NCI-H2107 treated with DMSO at 0.1 percent for 48 hours (cell line): ENCODE measurements around the gene LRP11.
"Not testable (repeated sequence)": the region's sequence is repeated elsewhere in the genome, so short reads cannot be mapped to it uniquely, and the experiment has no call there.

Experiments
- DNase-seq: peaks from one replicate; lab custom pipeline; 2025; ENCODE audit not compliant: unreplicated experiment; lab: John Stamatoyannopoulos, UW

The LRP11 gene

DNA sequence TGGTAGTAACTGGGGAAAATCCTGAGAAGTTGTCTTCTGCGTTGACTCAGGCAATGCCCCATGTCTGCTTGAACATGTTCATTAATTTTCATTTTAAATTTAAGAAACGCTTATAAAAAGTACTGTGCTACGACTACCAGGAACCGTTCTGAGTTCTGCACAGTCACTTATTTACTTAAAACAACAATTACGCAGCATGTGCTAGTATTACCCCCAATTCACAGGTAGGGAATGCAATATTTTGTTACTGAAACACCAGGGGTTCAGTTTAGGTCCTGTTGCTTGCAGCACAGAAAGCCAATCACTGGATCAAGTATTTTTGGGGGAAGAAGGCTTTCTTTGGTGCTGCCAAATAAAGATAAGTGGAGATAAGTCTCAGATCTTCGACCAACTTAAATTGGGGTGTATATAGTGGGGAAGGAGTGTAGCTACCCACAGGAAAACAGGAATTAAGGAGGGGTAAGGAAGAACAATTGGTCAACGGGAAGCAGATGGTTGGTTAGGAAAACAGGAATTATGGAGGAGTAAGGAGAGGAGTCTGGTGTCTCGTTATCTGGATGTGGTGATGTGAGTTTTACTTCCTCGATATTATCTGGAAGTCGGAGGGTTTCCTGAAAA lies 5.2 kb upstream of the LRP11 start:
- no peak for DNase-seq

DNA sequence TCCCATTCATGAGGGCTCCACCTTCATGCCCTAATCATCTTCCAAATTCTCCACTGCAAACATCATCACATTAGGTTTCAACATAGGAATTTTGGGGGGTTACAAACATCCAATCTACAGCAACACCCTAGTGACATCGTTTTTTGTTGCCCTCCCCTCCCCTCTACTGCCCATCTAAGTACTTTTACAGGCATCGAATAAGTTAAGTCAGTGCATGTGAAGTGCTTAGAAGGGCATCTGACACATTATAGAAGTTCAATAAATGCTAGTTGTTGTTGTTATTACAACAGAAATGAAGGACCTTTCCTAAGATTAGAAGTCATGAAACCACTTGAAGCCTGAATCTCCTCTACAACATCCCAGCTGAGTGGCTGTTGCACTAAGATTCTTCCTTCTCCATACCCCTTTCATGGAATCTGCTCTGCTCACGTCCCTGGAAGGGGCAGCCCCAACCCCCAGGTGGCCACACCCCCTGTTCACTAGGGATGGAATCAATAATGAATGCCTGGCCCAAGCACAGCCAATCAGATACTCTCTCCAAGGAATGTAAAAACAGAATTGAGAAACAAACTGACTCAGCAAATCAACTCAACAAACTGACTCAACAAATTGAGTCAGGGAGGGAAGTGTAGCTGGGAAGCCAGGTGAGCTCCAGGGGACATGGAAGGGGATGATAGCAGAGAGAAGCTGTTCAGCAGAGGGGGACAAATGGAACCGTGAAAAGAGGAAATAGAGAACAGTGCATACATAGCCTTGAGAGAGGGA lies 3.9 kb upstream of the LRP11 start:
- DNase-seq: no peak

GRCh38 chr6:149864578-149865535 lies 698 bp upstream of the LRP11 start:
- peak; percentile 73 for DNase-seq

DNA sequence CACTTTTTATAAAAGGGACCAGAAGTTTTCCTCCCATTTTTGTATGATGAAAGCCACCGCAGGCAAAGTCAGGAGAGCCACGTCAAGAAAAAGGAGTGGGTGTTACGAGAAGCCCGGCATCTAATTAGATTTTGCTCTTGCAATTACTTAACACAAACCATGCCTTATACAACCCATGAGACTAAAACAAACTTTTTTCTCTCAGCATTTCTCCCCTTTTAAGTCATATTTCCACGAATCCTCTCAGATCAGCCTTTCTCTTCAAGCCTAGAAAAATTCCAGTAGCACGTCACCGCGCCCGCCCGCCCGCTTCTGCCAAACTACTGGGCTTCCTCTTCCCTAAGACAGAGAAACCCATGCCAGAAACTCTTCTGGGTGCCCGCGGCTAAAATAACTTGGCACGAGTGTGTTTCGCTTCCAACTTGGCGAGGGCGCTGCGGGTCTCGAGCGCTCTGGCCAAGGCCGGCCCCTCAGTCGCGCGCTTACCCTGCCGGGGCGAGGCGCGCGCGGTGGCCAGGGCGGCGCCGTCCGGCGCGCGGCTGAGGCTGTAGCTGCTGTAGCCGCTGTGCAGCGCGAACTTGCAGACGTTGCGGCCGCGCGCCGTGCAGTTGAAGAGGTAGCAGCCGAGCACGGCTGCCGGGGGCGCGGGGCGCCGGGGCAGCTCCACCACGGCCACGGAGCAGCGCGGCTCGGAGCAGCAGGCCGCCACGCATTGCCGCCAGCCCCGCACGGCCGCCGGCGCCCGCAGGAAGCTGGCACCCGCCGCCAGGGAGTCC lies 1.0 kb downstream of the LRP11 start:
- DNase-seq: no peak

DNA sequence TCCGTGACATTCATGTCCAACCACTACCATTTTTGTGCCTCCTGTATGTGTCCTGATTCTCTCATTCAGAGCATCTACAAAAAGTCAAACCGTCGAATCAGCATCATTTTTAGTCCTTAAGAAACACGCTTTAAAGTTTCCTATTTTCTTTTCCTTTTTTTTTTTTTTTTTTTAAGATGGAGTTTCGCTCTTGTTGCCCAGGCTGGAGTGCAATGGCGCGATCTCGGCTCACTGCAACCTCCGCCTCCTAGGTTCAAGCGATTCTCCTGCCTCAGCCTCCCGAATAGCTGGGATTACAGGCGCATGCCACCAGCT lies 1.8 kb downstream of the LRP11 start:
- DNase-seq: not testable (repeated sequence)

DNA sequence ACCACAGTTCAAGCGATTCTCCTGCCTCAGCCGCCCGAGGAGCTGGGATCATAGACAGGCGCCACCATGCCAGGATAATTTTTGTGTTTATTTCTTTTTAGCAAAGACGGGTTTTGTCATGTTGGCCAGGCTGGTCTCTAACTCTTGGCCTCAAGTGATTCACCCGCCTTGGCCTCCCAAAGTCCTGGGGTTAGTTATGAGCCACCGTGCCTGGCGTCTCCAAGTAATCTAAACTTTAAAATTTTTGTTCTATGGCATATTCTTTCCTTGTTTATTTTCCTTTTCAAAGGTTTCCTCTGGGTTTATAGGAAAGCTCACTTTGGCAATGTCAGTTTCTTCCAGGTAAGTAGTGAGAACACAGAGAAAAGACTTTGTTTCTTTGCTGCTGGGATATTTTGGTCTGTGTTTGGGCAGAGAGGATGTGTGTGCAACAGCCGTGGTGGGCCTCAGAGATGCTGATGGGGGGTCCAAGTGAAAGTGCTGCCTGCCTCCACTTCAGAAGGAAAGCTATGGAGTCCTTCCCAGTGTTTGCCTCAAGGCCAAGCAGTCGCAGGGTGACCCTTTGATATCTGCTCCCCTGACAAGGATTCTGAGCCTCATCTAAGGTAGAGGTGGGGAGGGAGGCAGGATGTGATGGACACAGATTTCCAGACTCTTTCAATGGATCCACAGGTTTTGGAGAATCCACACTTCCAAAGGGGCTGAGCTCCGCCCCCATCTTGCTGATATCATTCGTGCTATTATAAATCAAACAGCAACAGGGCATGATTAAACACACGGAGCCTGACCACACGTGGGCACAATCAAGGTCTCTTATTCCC lies 2.3 kb downstream of the LRP11 start:
- DNase-seq: no peak

- no peak for DNase-seq
Measured at GRCh38 chr6:149860834-149861602, 3.1 kb downstream of the LRP11 start.

- no peak for DNase-seq
Measured at GRCh38 chr6:149860513-149860833, 3.7 kb downstream of the LRP11 start.

- DNase-seq: no peak
Measured at GRCh38 chr6:149859938-149860337, 4.2 kb downstream of the LRP11 start.

GRCh38 chr6:149859368-149859767 lies 4.8 kb downstream of the LRP11 start:
- no peak for DNase-seq

DNA sequence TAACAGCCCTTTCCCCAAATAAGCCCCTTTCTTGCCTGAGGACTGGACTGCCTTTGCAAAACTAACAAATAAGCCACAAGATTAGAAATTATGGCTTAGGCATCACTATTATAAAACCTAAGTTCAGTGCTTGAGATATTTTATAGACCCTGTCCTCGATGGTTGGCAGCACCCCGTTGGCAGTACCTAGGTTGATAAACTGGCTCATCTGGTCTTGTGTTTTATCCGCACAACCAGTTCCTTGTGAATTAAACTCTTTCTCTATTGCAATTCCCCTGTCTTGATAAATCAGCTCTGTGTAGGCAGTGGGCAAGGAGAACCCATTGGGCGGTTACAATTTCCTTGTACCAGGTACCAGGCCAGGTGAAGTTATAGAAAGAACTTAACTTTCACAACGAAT lies 6.6 kb downstream of the LRP11 start:
- DNase-seq: no peak

DNA sequence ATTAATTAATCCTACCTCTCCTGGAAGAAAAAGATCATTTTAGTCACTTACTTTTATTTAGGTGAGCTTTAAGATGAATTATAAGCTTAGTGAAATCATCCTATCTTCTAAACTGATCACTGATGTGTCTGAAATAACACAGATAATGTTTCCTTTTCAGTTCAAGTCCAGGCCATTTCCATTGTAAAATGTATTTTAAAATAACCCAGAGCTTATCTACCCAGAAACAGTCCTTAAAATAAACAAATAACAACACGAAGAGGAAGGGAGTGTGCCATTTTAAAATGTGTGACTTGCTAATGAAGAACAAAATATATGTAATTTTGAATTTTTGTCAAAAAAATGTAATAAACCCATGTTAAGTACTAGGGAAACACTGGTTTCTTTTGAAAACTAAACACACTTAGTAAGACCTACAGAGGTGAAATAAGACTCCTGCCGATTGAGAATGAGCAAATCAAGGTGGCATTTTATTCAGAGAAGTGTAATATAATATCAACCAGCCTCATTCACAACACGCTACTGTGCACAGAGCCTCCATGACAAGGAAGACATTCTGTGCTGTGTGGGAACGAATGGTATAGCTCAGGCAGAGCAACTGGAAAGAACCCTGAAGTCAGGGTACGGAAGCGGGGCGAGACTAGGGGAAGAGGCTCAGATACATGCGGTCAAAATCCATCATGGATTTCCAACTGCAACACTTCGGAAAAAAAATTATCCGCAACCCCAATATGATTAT lies 7.7 kb downstream of the LRP11 start:
- DNase-seq: peak; percentile 60

GRCh38 chr6:149855741-149856140 lies 8.4 kb downstream of the LRP11 start:
- no peak for DNase-seq

DNA sequence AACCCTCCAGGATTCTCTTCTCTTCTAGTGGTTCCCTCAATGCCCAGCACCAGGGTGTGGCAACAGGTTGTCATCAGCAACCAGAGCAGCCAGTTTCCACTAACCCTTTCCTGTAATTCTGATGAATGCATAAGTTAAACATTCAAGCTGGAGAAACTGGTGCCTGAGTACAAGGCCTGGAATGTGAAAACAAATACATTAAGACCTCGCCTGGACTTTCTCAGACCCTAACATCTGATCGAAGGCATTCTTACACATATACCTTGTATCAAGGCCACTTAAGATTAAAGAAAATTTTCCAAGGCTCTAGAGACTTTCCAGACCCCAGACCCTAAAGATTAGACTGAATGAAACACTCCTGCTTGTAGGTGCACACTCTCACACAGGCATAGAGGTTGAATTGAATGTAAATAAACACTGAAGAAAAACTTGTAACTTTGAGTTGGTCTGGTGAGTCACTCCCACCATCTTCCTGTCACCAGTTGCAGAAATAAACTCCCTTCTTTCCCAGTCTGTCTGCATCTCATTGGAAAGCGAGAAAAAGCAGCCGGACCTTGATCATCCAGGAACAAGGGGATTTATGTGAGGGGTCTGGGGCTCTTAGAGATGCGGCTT lies 9.0 kb downstream of the LRP11 start:
- DNase-seq: no peak

GRCh38 chr6:149854532-149854931 lies 9.6 kb downstream of the LRP11 start:
- DNase-seq: no peak

- not testable (repeated sequence) for DNase-seq
Measured at GRCh38 chr6:149854017-149854416, 10.1 kb downstream of the LRP11 start.

DNA sequence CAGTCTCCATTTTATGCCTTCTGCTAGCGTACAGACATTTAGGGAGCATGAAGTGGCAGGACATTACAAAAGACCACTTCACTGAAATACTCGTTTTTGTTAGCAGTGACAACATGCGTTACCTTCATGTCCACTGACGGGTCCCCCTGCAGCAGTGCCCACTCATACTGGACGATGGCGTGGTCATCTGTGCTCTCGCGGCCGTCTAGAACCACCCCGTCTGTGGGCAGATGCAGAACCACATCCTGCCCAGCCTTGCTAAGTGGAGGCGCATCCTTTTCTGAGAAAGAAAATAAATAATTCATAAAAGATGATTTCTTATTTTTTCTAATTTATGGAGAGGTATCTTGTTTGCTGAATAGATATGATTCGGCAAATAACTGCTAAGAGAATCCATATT lies 11.3 kb downstream of the LRP11 start:
- no peak for DNase-seq

DNA sequence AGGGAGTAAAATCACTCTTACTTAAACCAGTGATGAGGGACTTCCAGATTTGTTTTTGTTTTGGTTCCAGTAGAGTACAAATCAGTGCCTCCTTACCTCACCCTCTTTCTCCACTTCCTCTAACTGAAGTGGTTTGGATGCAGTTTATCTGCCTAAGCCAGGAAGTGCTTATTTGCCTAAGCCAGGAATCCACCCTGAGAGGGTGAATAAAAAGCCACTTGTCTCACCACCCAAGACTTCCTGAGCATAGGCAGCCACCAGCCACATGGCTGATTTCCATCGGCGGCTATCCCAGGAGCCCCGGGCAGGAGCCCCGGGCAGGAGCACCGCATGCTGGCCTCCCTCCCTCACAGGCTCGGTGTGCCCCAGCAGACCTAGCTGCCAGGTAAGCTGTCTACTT lies 12.0 kb downstream of the LRP11 start:
- DNase-seq: no peak
